ENCODE results near the gene PCGF6.
"Not testable (repeated sequence)": the region's sequence is repeated elsewhere in the genome, so short reads cannot be mapped to it uniquely, and the experiment has no call there.

Gene PCGF6

DNA sequence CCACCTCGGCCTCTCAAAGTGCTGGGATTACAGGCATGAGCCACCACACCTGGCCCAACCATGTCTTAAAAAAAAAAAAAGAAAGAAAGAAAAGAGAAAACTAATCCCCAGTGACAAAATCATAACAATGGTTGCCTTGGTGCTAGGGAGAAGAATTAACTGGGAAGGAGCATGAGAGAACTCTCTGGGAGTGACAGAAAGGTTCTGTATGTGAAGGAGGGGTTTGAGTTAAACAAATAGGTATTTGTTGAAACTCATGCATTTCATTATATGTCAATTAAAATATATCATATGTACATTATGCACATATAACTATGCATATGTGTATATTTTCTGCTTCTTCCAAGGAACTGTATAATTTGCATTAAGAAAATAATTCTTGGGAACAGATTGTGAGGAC lies 40.7 kb downstream of the PCGF6 start:
- DNase-seq = no peak

DNA sequence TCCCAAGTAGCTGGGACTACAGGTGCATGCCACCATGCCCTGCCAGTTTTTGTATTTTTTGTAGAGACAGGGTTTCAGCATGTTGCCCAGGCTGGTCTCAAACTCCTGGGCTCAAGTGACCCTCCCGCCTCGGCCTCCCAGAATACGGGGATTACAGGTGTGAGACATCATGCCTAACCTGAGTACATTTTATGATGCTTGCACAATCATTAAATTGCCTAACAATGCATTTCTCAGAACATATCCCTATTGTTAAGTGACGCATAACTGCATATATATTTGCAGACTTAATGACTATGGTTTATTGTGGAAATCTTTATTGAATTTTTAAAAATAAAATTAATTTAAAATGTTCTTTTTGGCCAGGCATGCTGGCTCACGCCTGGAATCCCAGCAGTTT lies 43.3 kb downstream of the PCGF6 start:
- DNase-seq = no peak

DNA sequence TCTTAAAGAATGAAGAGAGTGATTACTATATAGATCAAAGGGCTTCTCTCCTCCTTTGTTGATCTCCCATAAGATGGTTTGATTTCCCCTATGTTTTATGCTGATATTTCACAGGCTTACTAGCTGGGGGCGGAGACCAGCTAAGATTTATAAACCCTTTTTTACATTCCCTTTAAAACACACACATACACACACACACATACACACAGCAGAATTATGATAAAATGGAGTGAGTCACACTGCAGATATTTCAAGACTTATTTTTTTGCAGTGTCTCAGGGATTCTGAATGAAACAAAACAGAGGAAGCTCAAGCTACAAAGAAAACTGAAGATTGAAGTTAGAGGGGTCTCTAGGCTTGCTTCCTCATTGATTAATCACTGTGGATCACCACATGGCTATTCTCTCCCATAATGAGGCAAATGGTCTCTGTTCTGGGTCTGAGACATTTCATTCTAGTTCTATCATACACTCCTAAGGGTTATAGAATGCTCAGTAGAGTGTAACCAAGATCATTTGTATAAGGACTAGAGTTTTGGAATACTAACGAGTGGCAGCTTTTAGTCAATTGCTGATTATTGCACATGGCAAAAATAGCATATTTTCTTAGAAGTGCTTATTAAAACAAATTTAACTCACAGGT lies 55.4 kb downstream of the PCGF6 start:
- DNase-seq = no peak

DNA sequence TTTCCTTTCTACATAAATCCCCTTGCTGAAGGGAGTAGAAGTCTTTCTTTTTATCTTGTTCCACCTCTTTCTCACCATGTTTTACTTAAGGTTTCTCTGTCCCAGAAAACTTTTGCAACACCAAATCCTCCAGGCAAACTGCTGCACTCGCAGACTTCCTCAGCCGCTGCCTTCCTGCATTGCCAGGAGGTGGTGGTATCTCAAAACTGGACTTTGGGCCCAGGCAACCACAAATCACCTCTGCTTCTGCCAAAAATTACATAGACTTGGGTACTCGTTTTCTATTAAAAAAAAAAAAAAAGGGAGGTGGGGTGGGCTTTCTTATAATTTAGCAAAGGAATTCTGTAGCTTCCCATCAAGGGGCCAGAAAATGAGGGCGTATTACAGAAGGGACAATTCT lies 59.4 kb downstream of the PCGF6 start:
- no peak for DNase-seq

DNA sequence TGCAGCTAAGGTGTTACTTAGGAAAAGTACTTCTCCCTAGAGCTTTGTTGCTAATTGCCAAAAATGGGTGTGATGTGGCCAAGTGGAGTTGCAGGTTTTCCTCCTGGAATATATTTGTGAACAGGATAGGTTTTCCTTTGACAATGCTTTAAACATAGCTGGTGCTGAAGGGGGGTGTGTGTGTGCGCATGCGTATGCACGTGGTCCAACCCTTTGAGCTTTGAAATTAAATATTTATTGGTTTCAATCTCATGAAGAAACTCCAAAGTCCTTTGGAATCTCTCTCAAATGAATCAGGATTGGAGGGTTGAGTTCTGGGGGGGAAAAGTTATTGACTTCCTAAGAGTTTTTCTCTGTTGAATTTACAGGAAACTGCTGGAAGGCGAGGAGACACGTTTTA lies 62.9 kb downstream of the PCGF6 start:
- no peak for DNase-seq

DNA sequence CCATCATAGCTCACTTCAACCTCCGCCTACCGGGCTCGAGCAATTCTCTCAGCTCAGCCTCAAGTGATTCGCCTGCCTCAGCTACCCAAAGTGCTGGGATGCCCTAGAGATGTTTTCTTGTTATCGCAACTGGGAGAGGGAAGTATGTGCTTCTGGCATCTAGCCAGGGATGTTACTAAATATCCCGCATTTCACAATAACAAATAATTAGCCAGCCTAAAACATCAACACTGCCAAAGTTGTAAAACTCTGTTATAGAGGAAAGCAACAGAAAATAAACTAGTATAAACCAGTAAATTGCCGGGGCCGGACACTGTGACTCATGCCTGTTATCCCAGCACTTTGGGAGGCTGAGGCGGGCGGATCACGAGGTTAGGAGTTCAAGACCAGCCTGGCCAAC lies 66.8 kb downstream of the PCGF6 start:
- no peak for DNase-seq

DNA sequence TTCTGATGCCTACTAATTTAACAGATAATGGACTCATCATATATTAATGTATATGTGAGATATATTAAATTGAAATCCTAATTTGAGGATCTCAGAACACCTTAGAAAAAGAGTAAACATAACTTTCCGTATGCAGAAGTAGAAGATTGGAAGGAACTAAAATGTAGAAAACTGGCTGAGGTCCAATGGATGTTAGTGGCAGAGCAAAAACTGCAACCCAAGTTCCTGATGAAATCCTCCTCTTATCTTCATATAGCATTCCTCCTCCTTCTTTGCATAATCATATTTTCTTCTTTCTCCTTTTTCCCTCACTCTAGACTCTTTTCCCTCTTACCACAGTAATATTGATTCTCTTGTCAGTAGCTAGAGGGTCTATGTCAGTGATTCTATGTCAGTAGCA lies 68.0 kb downstream of the PCGF6 start:
- peak; percentile 14 for DNase-seq

DNA sequence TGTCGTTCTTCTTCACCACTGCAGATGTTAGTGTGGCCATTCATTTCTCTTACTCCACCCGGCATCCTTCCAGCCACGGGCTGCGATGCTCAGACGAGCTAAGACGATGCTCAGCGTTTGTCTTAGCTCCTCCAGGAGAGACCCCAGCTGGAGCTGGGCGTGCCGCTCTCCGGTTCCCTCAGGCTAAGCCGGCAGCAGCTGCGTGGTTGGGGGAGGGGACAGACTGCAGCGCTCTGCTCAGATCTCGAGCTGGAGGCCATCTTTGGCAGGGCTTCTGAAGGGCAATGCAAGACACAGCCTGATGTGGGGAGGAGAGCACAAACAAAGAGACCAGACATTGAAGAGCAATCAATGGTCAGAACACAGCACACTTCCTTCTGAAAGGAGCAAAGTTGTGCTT lies 69.2 kb downstream of the PCGF6 start:
- DNase-seq = no peak

DNA sequence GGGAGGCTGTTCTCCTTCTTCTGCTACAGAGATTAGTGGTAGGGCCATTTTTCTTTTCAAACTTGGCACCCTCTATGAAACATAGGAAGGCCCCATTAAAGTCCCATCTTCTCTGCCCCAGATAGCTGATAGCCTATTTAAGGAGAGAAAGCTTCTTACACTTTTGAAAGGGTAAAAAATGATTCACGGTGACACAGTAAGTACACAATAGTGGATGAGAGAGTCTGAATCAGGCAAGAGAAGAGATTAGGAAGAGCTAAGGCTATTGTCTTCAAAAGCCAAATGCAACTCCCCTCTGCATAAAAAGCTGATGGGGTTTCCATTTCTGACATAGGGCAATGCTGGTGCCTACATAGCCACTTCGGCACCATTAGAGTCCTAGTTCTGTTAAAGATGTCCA lies 70.4 kb downstream of the PCGF6 start:
- no peak for DNase-seq

DNA sequence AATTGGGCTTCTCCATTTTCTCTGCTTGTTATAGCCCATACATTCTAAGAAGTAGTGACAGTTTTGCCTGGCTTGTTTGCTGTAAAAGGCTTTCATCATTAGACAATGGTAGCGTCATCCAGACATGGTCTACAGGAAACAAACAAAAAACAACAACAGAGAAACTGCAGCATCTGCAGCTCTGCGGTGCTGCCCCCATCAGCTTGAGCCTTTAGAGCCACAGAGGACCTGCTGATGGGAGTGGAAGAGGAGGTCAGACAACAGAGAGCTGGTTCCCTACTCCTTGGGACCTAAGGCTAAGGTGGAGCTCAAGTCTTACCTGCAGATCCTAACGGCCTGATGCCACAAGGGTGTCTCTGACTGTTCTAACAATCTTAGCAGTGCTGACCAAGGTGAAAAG lies 70.9 kb downstream of the PCGF6 start:
- DNase-seq = no peak

DNA sequence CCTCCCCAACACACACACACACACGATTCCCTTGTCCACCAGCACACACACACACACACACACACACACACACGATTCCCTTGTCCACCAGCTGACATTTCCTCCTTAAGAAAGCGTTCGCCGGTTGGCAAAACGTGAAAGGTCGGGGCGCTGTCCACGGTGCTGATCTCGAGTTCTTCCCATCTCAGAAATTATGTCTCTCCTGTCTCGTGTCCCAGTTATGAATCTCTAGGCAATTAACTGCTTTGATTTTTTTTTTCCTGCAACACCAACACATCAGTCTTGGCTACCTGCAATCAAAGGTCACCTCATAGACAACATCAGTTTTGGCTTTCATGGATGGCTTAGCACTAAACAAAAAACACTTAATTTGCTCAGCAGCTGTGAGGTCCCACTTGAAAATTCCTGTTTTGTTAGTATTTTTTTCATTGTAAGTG lies 72.1 kb downstream of the PCGF6 start:
- DNase-seq = peak; percentile 84

DNA sequence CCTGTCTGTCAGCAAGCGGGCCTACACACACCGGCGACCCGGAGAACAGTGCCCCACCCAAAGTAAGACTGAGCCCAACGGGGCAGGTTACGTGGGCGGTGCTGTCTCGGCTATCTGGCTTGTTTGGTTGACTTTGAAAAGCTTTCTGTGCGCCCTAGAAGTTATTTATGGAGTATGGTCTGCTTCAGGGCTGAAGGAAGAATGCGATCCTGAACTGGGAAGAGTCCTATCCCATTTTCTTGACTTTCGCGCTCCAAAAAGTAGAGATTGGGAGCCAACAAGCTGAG lies 72.5 kb downstream of the PCGF6 start:
- DNase-seq = no peak

DNA sequence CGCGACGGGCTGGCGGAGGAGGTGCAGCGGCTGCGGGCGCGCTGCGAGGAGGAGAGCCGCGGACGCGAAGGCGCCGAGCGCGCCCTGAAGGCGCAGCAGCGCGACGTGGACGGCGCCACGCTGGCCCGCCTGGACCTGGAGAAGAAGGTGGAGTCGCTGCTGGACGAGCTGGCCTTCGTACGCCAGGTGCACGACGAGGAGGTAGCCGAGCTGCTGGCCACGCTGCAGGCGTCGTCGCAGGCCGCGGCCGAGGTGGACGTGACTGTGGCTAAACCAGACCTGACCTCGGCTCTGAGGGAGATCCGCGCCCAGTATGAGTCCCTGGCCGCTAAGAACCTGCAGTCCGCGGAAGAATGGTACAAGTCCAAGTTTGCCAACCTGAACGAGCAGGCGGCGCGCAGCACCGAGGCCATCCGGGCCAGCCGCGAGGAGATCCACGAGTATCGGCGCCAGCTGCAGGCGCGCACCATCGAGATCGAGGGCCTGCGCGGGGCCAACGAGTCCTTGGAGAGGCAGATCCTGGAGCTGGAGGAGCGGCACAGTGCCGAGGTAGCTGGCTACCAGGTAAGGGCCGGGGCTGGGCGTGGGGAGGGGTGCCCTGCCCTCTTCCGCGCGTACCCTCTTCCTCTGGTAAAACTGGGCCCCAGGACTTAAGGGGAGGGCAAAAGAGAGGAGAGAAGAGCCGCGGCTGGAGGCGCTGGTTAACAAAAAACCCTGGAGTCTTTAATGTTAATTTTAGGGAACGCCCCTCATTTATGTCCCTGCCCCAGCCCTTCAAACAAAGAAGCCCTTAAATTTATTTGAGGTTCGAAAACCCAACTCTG lies 73.0 kb downstream of the PCGF6 start:
- no peak for DNase-seq

DNA sequence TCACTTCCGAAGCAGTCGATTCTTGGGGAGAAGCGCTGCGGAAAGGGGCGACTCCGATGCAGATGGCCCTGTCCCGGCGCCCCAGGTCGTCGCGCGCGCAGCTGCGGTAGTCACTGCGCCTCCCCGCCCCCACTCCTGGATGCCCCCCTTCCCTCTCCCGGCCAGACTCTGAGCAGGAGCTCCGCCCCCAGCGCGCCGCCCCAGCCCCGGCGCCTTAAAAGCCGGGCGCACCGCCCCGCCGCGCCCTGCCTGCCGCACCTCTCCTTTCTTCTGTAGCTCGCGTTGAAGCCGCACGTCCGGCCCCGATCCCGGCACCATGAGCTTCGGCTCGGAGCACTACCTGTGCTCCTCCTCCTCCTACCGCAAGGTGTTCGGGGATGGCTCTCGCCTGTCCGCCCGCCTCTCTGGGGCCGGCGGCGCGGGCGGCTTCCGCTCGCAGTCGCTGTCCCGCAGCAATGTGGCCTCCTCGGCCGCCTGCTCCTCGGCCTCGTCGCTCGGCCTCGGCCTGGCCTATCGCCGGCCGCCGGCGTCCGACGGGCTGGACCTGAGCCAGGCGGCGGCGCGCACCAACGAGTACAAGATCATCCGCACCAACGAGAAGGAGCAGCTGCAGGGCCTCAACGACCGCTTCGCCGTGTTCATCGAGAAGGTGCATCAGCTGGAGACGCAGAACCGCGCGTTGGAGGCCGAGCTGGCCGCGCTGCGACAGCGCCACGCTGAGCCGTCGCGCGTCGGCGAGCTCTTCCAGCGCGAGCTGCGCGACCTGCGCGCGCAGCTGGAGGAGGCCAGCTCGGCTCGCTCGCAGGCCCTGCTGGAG lies 73.8 kb downstream of the PCGF6 start, which contains the start of gene INA:
TSS of gene INA (plus strand) at position 243 of the 817 bp plus-strand sequence. CDS start at position 317, 74 bp downstream.
- peak; percentile 55 for DNase-seq

DNA sequence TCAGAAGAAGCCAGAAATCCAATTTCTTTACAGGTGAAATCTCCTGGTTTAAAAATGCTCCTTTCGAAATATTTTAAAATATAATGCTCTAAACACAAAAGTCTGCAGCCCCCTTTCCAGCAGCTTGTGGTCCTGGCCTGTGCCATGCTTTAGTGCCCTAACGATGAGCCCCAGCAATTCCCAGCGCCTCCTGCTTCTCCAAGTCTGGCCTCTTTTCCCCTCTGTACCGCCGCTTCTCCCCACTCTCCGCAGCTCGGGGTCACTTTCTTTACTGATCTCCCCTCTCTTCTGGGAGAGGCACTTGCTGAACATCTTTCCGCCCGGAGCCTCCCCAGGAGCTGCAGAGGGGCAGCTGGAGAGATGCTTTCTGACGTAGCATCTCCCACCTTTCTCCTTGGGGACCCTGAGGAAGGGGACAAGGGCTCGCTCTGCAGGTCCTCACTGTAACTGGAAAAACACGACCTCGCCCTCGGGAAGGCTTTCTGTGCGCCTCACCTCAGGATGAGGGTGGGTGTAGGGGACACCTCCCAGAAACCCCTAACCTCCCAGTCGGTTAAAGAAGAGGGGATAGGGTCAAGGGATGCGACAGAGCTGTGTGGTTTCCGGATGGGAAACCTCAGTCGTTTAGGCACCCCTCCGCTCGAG lies 74.6 kb downstream of the PCGF6 start:
- DNase-seq = no peak

DNA sequence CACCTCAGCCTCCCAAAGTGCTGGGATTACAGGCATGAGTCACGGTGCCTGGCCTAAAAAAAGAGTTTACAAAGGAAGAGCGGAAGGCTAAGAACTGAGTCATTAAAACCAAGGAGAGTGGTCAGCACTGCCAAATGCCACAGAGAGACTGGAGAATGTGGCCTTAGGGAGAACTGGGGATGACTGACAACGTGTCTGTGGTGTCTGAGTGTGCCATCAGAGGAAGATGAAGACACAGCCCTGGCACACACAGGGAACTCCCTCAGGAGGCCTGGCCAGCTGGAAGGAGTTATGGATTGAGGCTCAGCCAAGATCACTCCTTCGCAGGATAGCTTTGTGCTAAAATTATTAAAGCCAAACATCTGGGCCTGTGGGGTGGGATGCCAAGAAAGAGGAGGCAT lies 77.9 kb downstream of the PCGF6 start:
- no peak for DNase-seq

DNA sequence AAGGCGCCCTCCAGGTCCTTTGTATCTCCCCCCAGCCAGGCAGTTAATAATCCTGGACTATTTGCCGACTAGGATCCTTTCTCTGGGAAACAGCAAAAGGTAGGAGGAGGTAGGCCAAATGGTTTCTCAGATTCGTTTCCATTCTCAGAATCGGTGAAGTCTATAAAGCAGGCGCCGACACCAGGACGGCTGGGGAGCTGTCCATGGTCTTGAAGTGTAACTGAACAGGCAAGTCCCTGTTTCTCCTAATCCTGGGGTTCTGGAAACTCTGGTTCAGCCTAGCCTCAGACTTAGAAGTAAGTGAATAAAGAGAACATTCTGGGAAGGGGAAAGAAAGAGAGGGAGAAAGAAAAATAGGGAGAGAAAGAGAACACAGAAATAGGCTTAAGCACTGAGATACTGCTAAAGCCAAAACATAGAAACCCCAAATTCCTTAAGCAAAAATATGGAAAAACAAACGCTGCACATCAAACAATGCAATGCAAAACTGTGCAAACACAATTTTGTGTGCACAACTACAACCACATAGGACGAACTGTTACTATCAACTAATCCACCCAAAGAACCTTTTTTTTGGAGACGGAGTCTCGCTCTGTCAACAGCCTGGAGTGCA lies 85.1 kb downstream of the PCGF6 start:
- DNase-seq = peak; percentile 83

DNA sequence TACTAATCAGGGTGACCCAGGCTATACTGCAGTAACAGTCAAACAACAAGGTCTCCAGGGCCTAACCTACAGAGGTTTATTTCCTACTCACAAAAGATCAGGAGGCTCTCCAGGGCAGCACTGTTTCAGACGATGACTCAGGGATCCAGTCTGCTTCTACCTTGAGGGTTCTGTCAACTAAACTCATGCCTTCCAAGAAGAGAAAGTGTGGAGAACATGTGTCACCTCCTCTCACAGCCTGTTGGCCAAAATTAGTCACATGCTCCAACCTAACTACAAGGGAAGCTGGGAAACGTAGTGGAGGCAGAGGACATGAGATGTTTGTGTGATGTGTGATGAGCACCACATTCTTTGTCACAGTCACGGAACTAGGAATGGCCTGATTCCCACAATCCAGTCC lies 88.7 kb downstream of the PCGF6 start:
- no peak for DNase-seq

DNA sequence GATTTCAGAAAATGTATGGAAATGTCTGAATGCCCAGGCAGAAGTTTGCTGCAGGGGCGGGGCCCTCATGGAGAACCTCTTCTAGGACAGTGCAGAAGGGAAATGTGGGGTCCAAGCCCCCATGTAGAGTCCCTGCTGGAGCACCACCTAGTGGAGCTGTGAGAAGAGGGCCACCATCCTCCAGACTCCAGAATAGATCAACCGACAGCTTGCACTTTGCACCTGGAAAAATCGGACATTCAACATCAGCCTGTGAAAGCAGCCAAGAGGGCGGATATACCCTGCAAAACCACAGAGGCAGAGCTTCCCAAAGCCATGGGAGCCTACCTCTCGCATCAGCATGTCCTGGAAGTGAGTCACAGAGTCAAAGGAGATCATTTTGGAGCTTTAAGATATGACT lies 91.0 kb downstream of the PCGF6 start:
- no peak for DNase-seq

DNA sequence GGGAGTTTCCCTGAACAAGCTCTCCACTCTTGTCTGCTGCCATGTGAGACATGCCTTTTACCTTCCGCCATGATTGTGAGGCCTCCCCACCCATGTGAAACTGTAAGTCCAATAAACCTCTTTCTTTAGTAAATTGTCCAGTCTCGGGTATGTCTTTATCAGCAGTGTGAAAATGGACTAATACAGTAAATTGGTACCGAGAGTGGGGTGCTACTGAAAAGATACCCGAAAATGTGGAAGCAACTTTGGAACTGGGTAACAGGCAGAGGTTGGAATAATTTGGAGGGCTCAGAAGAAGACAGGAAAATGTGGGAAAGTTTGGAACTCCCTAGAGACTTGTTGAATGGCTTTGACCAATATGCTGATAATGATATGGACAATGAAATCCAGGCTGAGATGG lies 92.0 kb downstream of the PCGF6 start:
- DNase-seq = not testable (repeated sequence)

DNA sequence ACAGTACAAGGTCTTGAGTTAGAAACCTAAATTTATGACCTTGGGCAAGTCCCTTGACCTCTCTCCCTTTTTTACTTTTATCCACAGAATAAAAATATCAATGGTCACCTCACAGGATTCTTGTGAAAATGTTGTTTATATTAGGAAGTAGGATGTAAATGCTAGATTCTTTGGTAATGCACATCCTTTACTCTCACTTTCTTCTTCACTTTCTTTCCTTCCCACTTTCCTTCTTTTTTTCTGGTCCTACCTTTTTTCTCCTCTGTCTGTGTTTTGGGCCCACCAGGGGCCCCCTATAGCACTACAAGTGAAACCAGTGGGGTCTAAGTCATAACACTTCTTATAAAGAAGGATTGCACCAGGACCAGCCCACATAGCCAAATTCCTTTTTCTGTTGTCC lies 93.1 kb downstream of the PCGF6 start:
- no peak for DNase-seq

DNA sequence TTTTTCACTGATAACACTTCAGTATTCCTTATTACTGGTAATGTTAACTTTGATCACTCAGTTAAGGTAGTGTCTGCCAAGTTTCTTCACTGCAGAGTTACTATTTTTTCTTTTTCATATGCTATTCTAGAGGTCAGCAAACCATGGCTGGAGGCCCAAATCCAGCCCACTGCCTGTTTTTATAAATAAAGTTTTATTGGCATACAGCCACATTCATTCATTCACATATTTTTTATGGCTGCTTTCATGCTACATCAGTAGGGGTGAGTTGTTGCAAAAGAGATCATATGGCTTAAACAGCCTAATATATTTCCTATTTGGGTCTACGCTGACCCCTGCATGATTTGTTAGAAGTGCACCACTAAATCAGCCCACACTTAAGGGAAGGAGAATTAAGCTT lies 94.3 kb downstream of the PCGF6 start:
- no peak for DNase-seq

All from hematopoietic multipotent progenitor cell treated with erythropoietin and hydrocortisone succinate and interleukin-3 and kit ligand, for 6 days (in vitro differentiated cells).